Measurements from ENCODE around the gene FHOD3.

GRCh38 chr18:36580266-36580665 is 282.8 kb downstream of the FHOD3 start:
- no peak for TF ChIP-seq REST (IDR thresholded peaks at IDR 0.05; ENCODE audit: insufficient read depth in 1 of 2, low read depth in 2 of 2, low read length in 2 of 2)
- no peak for TF ChIP-seq SIN3A (IDR thresholded peaks at IDR 0.05; ENCODE audit: borderline replicate concordance, insufficient read depth, low read length)
- no peak for TF ChIP-seq TAF1 (IDR thresholded peaks at IDR 0.05; ENCODE audit: borderline replicate concordance, insufficient read depth, low read length)

All from PFSK-1 (cell line).